HepG2 (cell line): Measurements from ENCODE around the gene OTX1. TPM values are rescaled to one million over a fixed set of nuclear protein-coding genes. Genes with fewer than 3 reads are reported as not detected.

Source experiments
- ATAC-seq: fragments of 200-7000 bp; cut with Tn5 transposase; 3 replicates; pipeline ENCODE4 v1.9.1; 2020; ENCODE audit warnings: mild to moderate bottlenecking, moderate library complexity
- BruUV-seq: library from RNA; stranded (reverse); fragments of 400-500 nt; replicated peaks from 2 replicates; lab custom pipeline; 2021; lab: Mats Ljungman, UMichigan
- CTCF ChIA-PET: fragments of 300-600 bp; formaldehyde crosslinking; extraction: SDS; loops from one replicate; lab custom pipeline; 2021; ENCODE audit warnings: low total read pairs, inconsistent platforms, low intra/inter-chr PET ratio; lab: Yijun Ruan, JAX
- POLR2A ChIA-PET: fragments of 350-600 bp; sonication (Branson Sonifier 250); formaldehyde crosslinking; loops from one replicate; lab custom pipeline; 2020; ENCODE audit warnings: antibody characterized with exemption, inconsistent platforms; lab: Yijun Ruan, JAX
- DNase-seq: peaks from one replicate; pipeline ENCODE4 v3.0.0-alpha.2; 2015; ENCODE audit warnings: low spot score
- FAIRE-seq: peaks from 3 replicates; lab custom pipeline; 2011; peaks lifted over from hg19 to GRCh38; lab: Jason Lieb, UNC
- H2AFZ ChIP-seq: one replicate; pipeline ENCODE4 v1.6.1; 2011; ENCODE audit warnings: low read length, inconsistent platforms
- H3K27ac ChIP-seq: fragments of 300-600 bp; 3 replicates; pipeline ENCODE4 v1.8.0; 2011; ENCODE audit warnings: mixed run types, mild to moderate bottlenecking, mixed read lengths, low read length, inconsistent platforms; ENCODE audit not compliant: insufficient read depth; ENCODE audit errors: extremely low read length
- H3K27me3 ChIP-seq, 2 experiments: fragments of 200-600 bp in 1 of 2; 2 replicates in 1 of 2; 3 replicates in 1 of 2; pipeline versions ENCODE4 v1.6.0 to v1.8.0; 2011; ENCODE audit warnings: low read length in 2 of 2, mild to moderate bottlenecking in 2 of 2, moderate library complexity in 2 of 2, inconsistent platforms in 1 of 2; ENCODE audit not compliant: insufficient read depth in 2 of 2, control insufficient read depth in 1 of 2
- H3K36me3 ChIP-seq, 2 experiments: fragments of 200-600 bp in 1 of 2; replicated peaks in 1 of 2; 2 replicates in 1 of 2; 3 replicates in 1 of 2; pipeline versions ENCODE4 v1.5.1 to v1.8.0; 2011; ENCODE audit warnings: low read length in 2 of 2, inconsistent platforms in 1 of 2; ENCODE audit not compliant: insufficient read depth in 2 of 2, control insufficient read depth in 1 of 2
- H3K4me1 ChIP-seq: 2 replicates; pipeline ENCODE4 v1.5.1; 2012; ENCODE audit warnings: low read length, inconsistent platforms; ENCODE audit not compliant: insufficient read depth
- H3K4me2 ChIP-seq: 2 replicates; pipeline ENCODE4 v1.6.0; 2011; ENCODE audit warnings: low read depth, low read length, inconsistent platforms
- H3K4me3 ChIP-seq, 3 experiments: fragments of 200-600 bp in 1 of 3; sonication (generic), shearing (Covaris generic) in 1 of 3; replicated peaks in 1 of 3; 2 replicates each; pipeline ENCODE4 v1.5.1; 2011 to 2016; ENCODE audit warnings: low read length in 3 of 3, inconsistent platforms in 2 of 3, low read depth in 2 of 3, mild to moderate bottlenecking in 2 of 3, control low read depth in 1 of 3, mixed read lengths in 1 of 3; ENCODE audit not compliant: insufficient read depth in 1 of 3
- H3K79me2 ChIP-seq: one replicate; pipeline ENCODE4 v1.6.1; 2011; ENCODE audit warnings: low read length, inconsistent platforms; ENCODE audit not compliant: insufficient read depth
- H3K9ac ChIP-seq: 2 replicates; pipeline ENCODE4 v1.6.0; 2011; ENCODE audit warnings: mild to moderate bottlenecking, low read depth, low read length, inconsistent platforms; ENCODE audit not compliant: insufficient read depth
- H3K9me3 ChIP-seq: 2 replicates; pipeline ENCODE4 v1.5.1; 2012; ENCODE audit warnings: mild to moderate bottlenecking, low read length
- H4K20me1 ChIP-seq: 2 replicates; pipeline ENCODE4 v1.6.0; 2011; ENCODE audit warnings: inconsistent platforms, mild to moderate bottlenecking, low read length, moderate library complexity; ENCODE audit not compliant: insufficient read depth
- AGO2 ChIP-seq: fragments of 200-400 bp; formaldehyde crosslinking; optimal IDR thresholded peaks from 2 replicates; pipeline ENCODE3; 2017; ENCODE audit warnings: mild to moderate bottlenecking, low read depth, low read length, moderate library complexity
- ARID5B ChIP-seq: IDR thresholded peaks from 2 replicates; pipeline ENCODE4 v1.4.0; 2020; ENCODE audit warnings: mild to moderate bottlenecking, missing genetic modification reagents
- CENPBD1 ChIP-seq: sonication (generic); formaldehyde crosslinking; IDR thresholded peaks from 2 replicates; pipeline ENCODE4 v1.8.0; 2022; ENCODE audit warnings: missing genetic modification reagents, low read depth, mild to moderate bottlenecking, borderline replicate concordance
- FOXK1 ChIP-seq: sonication (generic); formaldehyde crosslinking; IDR thresholded peaks from 2 replicates; pipeline ENCODE4 v1.4.0; 2020; ENCODE audit warnings: low read depth, missing genetic modification reagents, borderline replicate concordance
- HNRNPK ChIP-seq: fragments of 200-400 bp; formaldehyde crosslinking; IDR thresholded peaks from 2 replicates; pipeline ENCODE4 v1.6.1; 2018; ENCODE audit warnings: low read length, low read depth, moderate library complexity, mild to moderate bottlenecking; ENCODE audit not compliant: poor library complexity, severe bottlenecking
- KDM2A ChIP-seq: sonication (generic); formaldehyde crosslinking; IDR thresholded peaks from 2 replicates; pipeline ENCODE4 v1.4.0; 2020; ENCODE audit warnings: low read depth, missing genetic modification reagents, borderline replicate concordance
- MAFF ChIP-seq: IDR thresholded peaks from 2 replicates; pipeline ENCODE4 v1.6.1; 2011; ENCODE audit warnings: low read depth, low read length, improper control_type of control experiment
- NFIB ChIP-seq: sonication (generic); formaldehyde crosslinking; IDR thresholded peaks from 2 replicates; pipeline ENCODE4 v1.9.0; 2021; ENCODE audit warnings: missing genetic modification reagents, mild to moderate bottlenecking, borderline replicate concordance
- PHB2 ChIP-seq: fragments of 450-650 bp; IDR thresholded peaks from 2 replicates; pipeline ENCODE4 v1.6.1; 2018; ENCODE audit not compliant: partially characterized antibody
- PHF8 ChIP-seq: sonication (generic); formaldehyde crosslinking; IDR thresholded peaks from 2 replicates; pipeline ENCODE4 v1.5.0; 2020; ENCODE audit warnings: missing genetic modification reagents
- POLR2A ChIP-seq, 2 experiments: IDR thresholded peaks; 2 replicates each; pipeline ENCODE4 v1.6.1; 2011; ENCODE audit warnings: low read depth in 2 of 2, low read length in 2 of 2, mild to moderate bottlenecking in 1 of 2, moderate library complexity in 1 of 2; ENCODE audit not compliant: insufficient read depth in 1 of 2
- REXO4 ChIP-seq: sonication (generic); formaldehyde crosslinking; IDR thresholded peaks from 2 replicates; pipeline ENCODE4 v1.8.0; 2022; ENCODE audit warnings: missing genetic modification reagents, mild to moderate bottlenecking, borderline replicate concordance
- RXRA ChIP-seq: sonication (generic); formaldehyde crosslinking; IDR thresholded peaks from 2 replicates; pipeline ENCODE4 v1.5.1; 2020; ENCODE audit warnings: missing genetic modification reagents
- SRSF4 ChIP-seq: fragments of 200-400 bp; formaldehyde crosslinking; IDR thresholded peaks from one replicate; pipeline ENCODE4 v1.6.1; 2018; ENCODE audit warnings: mild to moderate bottlenecking, low read depth, low read length, moderate library complexity; ENCODE audit not compliant: poor library complexity, severe bottlenecking
- ZBTB33 ChIP-seq: sonication (generic); formaldehyde crosslinking; IDR thresholded peaks from 2 replicates; pipeline ENCODE4 v1.4.0; 2020; ENCODE audit warnings: missing genetic modification reagents
- ZMYM4 ChIP-seq: sonication (generic); formaldehyde crosslinking; IDR thresholded peaks from 2 replicates; pipeline ENCODE4 v1.8.1; 2023; ENCODE audit warnings: mild to moderate bottlenecking, missing genetic modification reagents
- ZNF326 ChIP-seq: sonication (generic); formaldehyde crosslinking; IDR thresholded peaks from 2 replicates; pipeline ENCODE4 v1.4.0; 2020; ENCODE audit warnings: missing genetic modification reagents, borderline replicate concordance
- WGBS: methylation state at CpG from one replicate; pipeline ENCODE4 v1.1.6; 2017; ENCODE audit warnings: low lambda C conversion rate; 5-methylcytosine and 5-hydroxymethylcytosine counted together
- in situ Hi-C: cut with HindIII; loops from 2 replicates; pipeline ENCODE4 v1.10.0; 2017; ENCODE audit warnings: low pct_unique_long_range_greater_than_20kb; ENCODE audit not compliant: extremely low pct_ligation_motif_present
- intact Hi-C: fragments of 100-400 bp; cut with micrococcal nuclease; formaldehyde crosslinking; loops from one replicate; pipeline ENCODE4 v1.10.0; 2022; ENCODE audit not compliant: unreplicated experiment
- polyA plus RNA-seq, 8 experiments: library from polyadenylated mRNA; depleted of rRNA in 3 of 8; stranded (reverse) in 7 of 8; unstranded in 1 of 8; fragments of >200 nt; fragmentation: Illumina TruSeq in 4 of 8; extraction: Trizol in 4 of 8; gene quantifications; 2 replicates each; pipeline versions ENCODE4 v1.2.1 to v1.2.3, GENCODE V29; 2011 to 2016; ENCODE audit warnings: low read depth in 4 of 8, missing spikeins in 1 of 8, mixed read lengths in 1 of 8; ENCODE audit not compliant: insufficient read depth in 1 of 8
- total RNA-seq, 5 experiments: library from RNA; depleted of rRNA; stranded (reverse); fragments of >200 nt; fragmentation: Illumina TruSeq; extraction: Trizol; gene quantifications; 2 replicates each; pipeline ENCODE4 v1.2.3, GENCODE V29; 2016; ENCODE audit warnings: low read depth in 1 of 5

OTX1 gene
- total and polyA plus RNA-seq, 2 of the 13 experiments (the other 11 are each of a cell fraction or from before 2014, with no cell fraction given): 1.0 to 5.0 TPM

GRCh38 chr2:63048367-63049171, 2.1 kb upstream of the OTX1 start:
- H3K4me2 ChIP-seq: peak overlapping the region; percentile 98
- no peaks in the 10 kb centered on the region; a peak in 1 of 5 replicates for H3K27me3 ChIP-seq
- H3K9ac ChIP-seq: no peak overlapping the region
- H2AFZ ChIP-seq: no peak overlapping the region
- FAIRE-seq (no peak), DNase-seq (no peak), ATAC-seq (no peak)
- in situ Hi-C loops: no loop called here
- H3K79me2 ChIP-seq: peaks cover 8% of the 10 kb centered on the region
- no TSS peak for BruUV-seq
- CTCF ChIA-PET: no interaction called here
- peak overlapping the region; percentile 79 to 98 (median 80); a peak in 5 of 6 replicates for H3K4me3 ChIP-seq
- intact Hi-C loops: loop anchor here (1.0 kb wide), 1 partner anchor 141 kb away; no protein-coding TSS in a partner anchor
- 94% methylated on average over 61 of the region's 61 CpGs for WGBS
- no peak overlapping the region for H3K27ac ChIP-seq
- peaks cover 13 to 42% of the 10 kb centered on the region in 2 experiments for H3K36me3 ChIP-seq
- H3K9me3 ChIP-seq: no peaks in the 10 kb centered on the region
- H3K4me1 ChIP-seq: peaks cover 30% of the 10 kb centered on the region
- POLR2A ChIA-PET: no interaction called here
- H4K20me1 ChIP-seq: no peaks in the 10 kb centered on the region
- peak; percentile 35; the same call in 1 of the 2 replicates for TF ChIP-seq ZMYM4 (CRISPR knock-in tag)
- TF ChIP-seq MAFF: no peak
- peak; percentile 79; the same call in 1 of the 2 replicates for TF ChIP-seq KDM2A (CRISPR knock-in tag)
- TF ChIP-seq HNRNPK: peak; percentile 62
- TF ChIP-seq FOXK1 (CRISPR knock-in tag): no peak
- 0 out of 4 replicates have a peak, but pooled peaks of 1 of the 2 experiments have one; percentile 35 for TF ChIP-seq POLR2A (IDR thresholded peaks at IDR 0.05; ENCODE audit: insufficient read depth in 1 of 2, low read depth in 2 of 2, low read length in 2 of 2)
- no peak for TF ChIP-seq ZNF326 (CRISPR knock-in tag)
- TF ChIP-seq CENPBD1 (CRISPR knock-in tag): no peak
- 0 out of 2 replicates have a peak, but pooled peaks have one; percentile 17 for TF ChIP-seq RXRA (CRISPR knock-in tag)
- no peak for TF ChIP-seq PHF8
- TF ChIP-seq ARID5B (CRISPR knock-in tag): peak; percentile 18; the same call in 1 of the 2 replicates
- TF ChIP-seq AGO2: peak; percentile 98
- TF ChIP-seq SRSF4: peak; percentile 32
- TF ChIP-seq PHB2: no peak
- TF ChIP-seq NFIB: 0 out of 2 replicates have a peak, but pooled peaks have one; percentile 34
- no peak for TF ChIP-seq REXO4 (CRISPR knock-in tag)
- peak; percentile 94 for TF ChIP-seq ZBTB33 (CRISPR knock-in tag)
